Activated CD4-positive, alpha-beta T cell treated with anti-CD3 and anti-CD28 coated beads for 24 hours (primary cell): Measurements from ENCODE around the gene ATAD2B.
"Not testable (repeated sequence)": the region's sequence is repeated elsewhere in the genome, so short reads cannot be mapped to it uniquely, and the experiment has no call there.

Experiments used
- DNase-seq, 2 donors: peaks; one replicate each; pipeline ENCODE4 v3.0.0-alpha.2; 2020; ENCODE audit warnings: low read depth in 2 of 2

The ATAD2B gene

GRCh38 chr2:23791030-23791429 lies 135.9 kb downstream of the ATAD2B start:
- DNase-seq = no peak

GRCh38 chr2:23789012-23789411 lies 137.9 kb downstream of the ATAD2B start:
- no peak for DNase-seq

GRCh38 chr2:23788100-23788499 lies 138.8 kb downstream of the ATAD2B start:
- DNase-seq = no peak

GRCh38 chr2:23784971-23785370 lies 142.0 kb downstream of the ATAD2B start:
- DNase-seq = no peak

GRCh38 chr2:23782646-23783045 lies 144.3 kb downstream of the ATAD2B start:
- no peak for DNase-seq

GRCh38 chr2:23782126-23782525 lies 144.8 kb downstream of the ATAD2B start:
- no peak for DNase-seq

- not testable (repeated sequence) for DNase-seq
Measured at GRCh38 chr2:23780465-23780864, 146.5 kb downstream of the ATAD2B start.

GRCh38 chr2:23777826-23778225 lies 149.1 kb downstream of the ATAD2B start:
- no peak for DNase-seq

GRCh38 chr2:23776021-23776420 lies 150.9 kb downstream of the ATAD2B start:
- no peak for DNase-seq

- no peak for DNase-seq
Measured at GRCh38 chr2:23772684-23773083, 154.2 kb downstream of the ATAD2B start.

GRCh38 chr2:23772056-23772455 lies 154.9 kb downstream of the ATAD2B start:
- no peak for DNase-seq

- no peak for DNase-seq
Measured at GRCh38 chr2:23769364-23769763, 157.6 kb downstream of the ATAD2B start.

GRCh38 chr2:23767876-23768621 lies 158.9 kb downstream of the ATAD2B start:
- no peak for DNase-seq

GRCh38 chr2:23762141-23762540 lies 164.8 kb downstream of the ATAD2B start:
- DNase-seq = no peak

- DNase-seq = no peak
Measured at GRCh38 chr2:23761638-23762037, 165.3 kb downstream of the ATAD2B start.

- no peak for DNase-seq
Measured at GRCh38 chr2:23760736-23761135, 166.2 kb downstream of the ATAD2B start.

GRCh38 chr2:23757686-23758433 lies 169.1 kb downstream of the ATAD2B start:
- no peak for DNase-seq

- DNase-seq = no peak
Measured at GRCh38 chr2:23756593-23757292, 170.2 kb downstream of the ATAD2B start.

GRCh38 chr2:23754970-23755369 lies 172.0 kb downstream of the ATAD2B start:
- no peak for DNase-seq

- no peak for DNase-seq
Measured at GRCh38 chr2:23753291-23754010, 173.5 kb downstream of the ATAD2B start.

- no peak for DNase-seq
Measured at GRCh38 chr2:23751747-23752265, 175.1 kb downstream of the ATAD2B start.
